ENCODE results near the gene CD300E. TPM values are rescaled to one million over a fixed set of nuclear protein-coding genes. Genes with fewer than 3 reads are reported as not detected.

Gene CD300E
- total RNA-seq, 2 experiments from 2014 or later, result not detected

GRCh38 chr17:74571621-74572270 is 51.8 kb downstream of the CD300E start:
- Mint-ChIP-seq H3K9me3 (ENCODE audit: insufficient read depth) (no peaks in the 10 kb centered on the region), H3K36me3 (ENCODE audit: low read depth) (no peaks in the 10 kb centered on the region), H3K27me3 (ENCODE audit: low read depth) (peaks cover 55% of the 10 kb centered on the region), H3K4me1 (ENCODE audit: low read depth) (peaks cover 15% of the 10 kb centered on the region), H3K4me3 (no peak overlapping the region), H3K27ac (no peak overlapping the region)
- ATAC-seq, result no peak
- ChIA-PET CTCF (no interaction called here), POLR2A (no interaction called here)
- no peak for DNase-seq

- Mint-ChIP-seq H3K4me3 (no peak overlapping the region), H3K9me3 (ENCODE audit: insufficient read depth) (no peaks in the 10 kb centered on the region), H3K27ac (no peak overlapping the region), H3K4me1 (ENCODE audit: low read depth) (peaks cover 15% of the 10 kb centered on the region), H3K36me3 (ENCODE audit: low read depth) (no peaks in the 10 kb centered on the region), H3K27me3 (ENCODE audit: low read depth) (peaks cover 45% of the 10 kb centered on the region)
- DNase-seq (peak; percentile 28), ATAC-seq (peak; percentile 27)
- CTCF ChIA-PET, result interaction anchor here (0.9 kb wide), 1 partner anchor 201 kb away, joined by 3 read pairs; no protein-coding TSS in a partner anchor
- POLR2A ChIA-PET, result no interaction called here
Measured at GRCh38 chr17:74569020-74570003, 54.2 kb downstream of the CD300E start.

GRCh38 chr17:74568106-74568873 is 55.2 kb downstream of the CD300E start:
- ChIA-PET POLR2A (no interaction called here), CTCF (interaction anchor here (0.8 to 2.7 kb wide), 4 partner anchors 11 to 200 kb away, joined by 3 to 16 read pairs (median 4); partner anchors contain the start of gene RAB37)
- H3K9me3 Mint-ChIP-seq (ENCODE audit: insufficient read depth), result no peaks in the 10 kb centered on the region
- no peak overlapping the region for H3K4me3 Mint-ChIP-seq
- ATAC-seq (no peak), DNase-seq (no peak)
- peaks cover 15% of the 10 kb centered on the region for H3K4me1 Mint-ChIP-seq (ENCODE audit: low read depth)
- peaks cover 42% of the 10 kb centered on the region for H3K27me3 Mint-ChIP-seq (ENCODE audit: low read depth)
- no peaks in the 10 kb centered on the region for H3K36me3 Mint-ChIP-seq (ENCODE audit: low read depth)
- H3K27ac Mint-ChIP-seq, result no peak overlapping the region

GRCh38 chr17:74567397-74567796 is 56.1 kb downstream of the CD300E start, which contains the start of gene CD300H:
Gene CD300H, minus strand, starts transcription at chr17:74567509.
- POLR2A ChIA-PET, result no interaction called here
- Mint-ChIP-seq H3K36me3 (ENCODE audit: low read depth) (no peaks in the 10 kb centered on the region), H3K9me3 (ENCODE audit: insufficient read depth) (no peaks in the 10 kb centered on the region), H3K4me1 (ENCODE audit: low read depth) (peaks cover 15% of the 10 kb centered on the region), H3K4me3 (no peak within 1 kb of the TSS), H3K27me3 (ENCODE audit: low read depth) (peaks cover 42% of the 10 kb centered on the region), H3K27ac (no peak within 1 kb of the TSS)
- DNase-seq, result no peak
- CTCF ChIA-PET, result interaction anchor here (0.7 to 2.7 kb wide), 7 partner anchors 12 to 170 kb away, joined by 3 to 16 read pairs (median 3); partner anchors contain the start of genes CD300C, CD300LD and RAB37
- ATAC-seq, result no peak

GRCh38 chr17:74566132-74566753 is 57.3 kb downstream of the CD300E start:
- peaks cover 36% of the 10 kb centered on the region for H3K27me3 Mint-ChIP-seq (ENCODE audit: low read depth)
- no peak overlapping the region for H3K27ac Mint-ChIP-seq
- DNase-seq, result peak; percentile 53
- ChIA-PET CTCF (interaction anchor here (0.6 to 2.7 kb wide), 20 partner anchors 8 to 299 kb away, joined by 3 to 16 read pairs (median 4); partner anchors contain the start of genes CD300C, CD300LD and RAB37), POLR2A (no interaction called here)
- peak; percentile 66 for ATAC-seq
- no peaks in the 10 kb centered on the region for H3K9me3 Mint-ChIP-seq (ENCODE audit: insufficient read depth)
- H3K4me1 Mint-ChIP-seq (ENCODE audit: low read depth), result peaks cover 15% of the 10 kb centered on the region
- H3K36me3 Mint-ChIP-seq (ENCODE audit: low read depth), result no peaks in the 10 kb centered on the region
- no peak overlapping the region for H3K4me3 Mint-ChIP-seq

GRCh38 chr17:74565126-74565525 is 58.4 kb downstream of the CD300E start:
- Mint-ChIP-seq H3K27me3 (ENCODE audit: low read depth) (peaks cover 36% of the 10 kb centered on the region), H3K4me3 (no peak overlapping the region), H3K9me3 (ENCODE audit: insufficient read depth) (no peaks in the 10 kb centered on the region), H3K27ac (no peak overlapping the region), H3K36me3 (ENCODE audit: low read depth) (no peaks in the 10 kb centered on the region), H3K4me1 (ENCODE audit: low read depth) (peaks cover 15% of the 10 kb centered on the region)
- DNase-seq, result no peak
- POLR2A ChIA-PET, result no interaction called here
- no peak for ATAC-seq
- CTCF ChIA-PET, result interaction anchor here (2.0 to 2.4 kb wide), 2 partner anchors 17 to 25 kb away, joined by 4 to 10 read pairs; no protein-coding TSS in a partner anchor

- no peak overlapping the region for H3K4me3 Mint-ChIP-seq
- no peak overlapping the region for H3K27ac Mint-ChIP-seq
- CTCF ChIA-PET, result no interaction called here
- peaks cover 22% of the 10 kb centered on the region for H3K27me3 Mint-ChIP-seq (ENCODE audit: low read depth)
- POLR2A ChIA-PET, result no interaction called here
- ATAC-seq, result no peak
- no peaks in the 10 kb centered on the region for H3K36me3 Mint-ChIP-seq (ENCODE audit: low read depth)
- peaks cover 15% of the 10 kb centered on the region for H3K4me1 Mint-ChIP-seq (ENCODE audit: low read depth)
- H3K9me3 Mint-ChIP-seq (ENCODE audit: insufficient read depth), result no peaks in the 10 kb centered on the region
- DNase-seq, result no peak
Measured at GRCh38 chr17:74563358-74563757, 60.2 kb downstream of the CD300E start.

GRCh38 chr17:74561586-74561985 is 62.0 kb downstream of the CD300E start:
- Mint-ChIP-seq H3K27me3 (ENCODE audit: low read depth) (peaks cover 21% of the 10 kb centered on the region), H3K36me3 (ENCODE audit: low read depth) (no peaks in the 10 kb centered on the region), H3K4me1 (ENCODE audit: low read depth) (peaks cover 14% of the 10 kb centered on the region), H3K4me3 (no peak overlapping the region), H3K9me3 (ENCODE audit: insufficient read depth) (no peaks in the 10 kb centered on the region), H3K27ac (no peak overlapping the region)
- CTCF ChIA-PET, result interaction anchor here (0.9 to 1.7 kb wide), 2 partner anchors 30 to 175 kb away, joined by 3 read pairs; partner anchors contain the start of gene RAB37
- ATAC-seq (no peak), DNase-seq (no peak)
- POLR2A ChIA-PET, result no interaction called here

Other genes with a start within 250 kb of the CD300E start
- under 1 TPM in 1 of 2 experiments, not detected in 1; 0.32 TPM for gene GPRC5C, start 191.7 kb downstream of the CD300E start, total RNA-seq
- gene CD300A, start 157.1 kb downstream of the CD300E start, total RNA-seq, result 1 to 10 TPM; 2.1 to 2.8 TPM
- not detected for gene CD300LB, start 92.3 kb downstream of the CD300E start, total RNA-seq
- gene CD300C, start 77.6 kb downstream of the CD300E start, total RNA-seq, result under 1 TPM; 0.47 to 0.57 TPM
- gene CD300H, start 56.2 kb downstream of the CD300E start, total RNA-seq, result not detected
- not detected for gene CD300LD, start 31.5 kb downstream of the CD300E start, total RNA-seq
- not detected for gene CD300LF, start 89.2 kb upstream of the CD300E start, total RNA-seq
- gene RAB37, start 113.5 kb upstream of the CD300E start, total RNA-seq, result 10 to 100 TPM; 19.1 to 19.6 TPM
- 100 to 1,000 TPM; 286 to 296 TPM for gene NHERF1, start 124.9 kb upstream of the CD300E start, total RNA-seq
- gene NAT9, start 152.6 kb upstream of the CD300E start, total RNA-seq, result 10 to 100 TPM; 28.3 to 30.7 TPM
- under 1 TPM; 0.18 to 0.21 TPM for gene GRIN2C, start 236.1 kb upstream of the CD300E start, total RNA-seq
- gene FDXR, start 249.3 kb upstream of the CD300E start, total RNA-seq, result 10 to 100 TPM; 29.5 to 35.5 TPM

All from activated CD8-positive, alpha-beta T cell treated with anti-CD3 and anti-CD28 coated beads, Interleukin-2, amount 10 ng/mL, durations not matched to agents 7 days and 5 days (primary cell).